Adrenal gland (tissue), 5 donors: ENCODE results near the gene RALY.

Source experiments
- POLR2A ChIP-seq, 2 donors: fragments of 450-650 bp; IDR thresholded peaks; one replicate each; pipeline ENCODE4 v1.6.1; 2017; ENCODE audit warnings: antibody characterized with exemption in 2 of 2, mild to moderate bottlenecking in 2 of 2, moderate library complexity in 1 of 2
- TF ChIP-seq, protein P1 (sequence below), 6 experiments: fragments of 450-650 bp in 4 of 6; fragments of 200-600 bp in 2 of 6; sonication (generic) in 1 of 6; IDR thresholded peaks; 1 replicate in 5 of 6; 2 replicates in 1 of 6; pipeline versions ENCODE4 v1.5.1 to v1.8.0; 2016 to 2021; ENCODE audit warnings: antibody characterized with exemption in 6 of 6, mild to moderate bottlenecking in 2 of 6, moderate library complexity in 1 of 6
- donor health status: DM: no; HTN: no; CAD: no.

DNA sequence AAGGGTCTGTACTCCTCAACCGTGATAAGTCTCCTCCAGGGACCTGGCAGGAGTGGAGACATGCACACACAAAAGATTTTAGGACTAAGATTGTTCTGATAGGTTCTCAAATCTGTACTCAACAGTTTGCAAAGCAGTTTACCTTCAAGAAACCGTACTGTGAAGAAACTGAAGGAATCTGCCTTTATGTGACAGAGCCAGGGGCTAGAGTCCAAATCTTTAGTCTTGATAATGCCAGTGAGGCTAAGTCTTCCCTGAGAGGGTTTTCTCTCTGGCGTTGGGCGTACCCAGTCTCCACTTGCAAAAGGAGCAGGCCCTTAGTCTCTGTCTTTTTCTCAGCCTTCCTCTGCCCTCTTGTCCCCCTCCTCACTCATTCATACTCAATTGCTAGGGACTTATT lies 47.5 kb downstream of the RALY start:
- TF ChIP-seq, protein P1, sequence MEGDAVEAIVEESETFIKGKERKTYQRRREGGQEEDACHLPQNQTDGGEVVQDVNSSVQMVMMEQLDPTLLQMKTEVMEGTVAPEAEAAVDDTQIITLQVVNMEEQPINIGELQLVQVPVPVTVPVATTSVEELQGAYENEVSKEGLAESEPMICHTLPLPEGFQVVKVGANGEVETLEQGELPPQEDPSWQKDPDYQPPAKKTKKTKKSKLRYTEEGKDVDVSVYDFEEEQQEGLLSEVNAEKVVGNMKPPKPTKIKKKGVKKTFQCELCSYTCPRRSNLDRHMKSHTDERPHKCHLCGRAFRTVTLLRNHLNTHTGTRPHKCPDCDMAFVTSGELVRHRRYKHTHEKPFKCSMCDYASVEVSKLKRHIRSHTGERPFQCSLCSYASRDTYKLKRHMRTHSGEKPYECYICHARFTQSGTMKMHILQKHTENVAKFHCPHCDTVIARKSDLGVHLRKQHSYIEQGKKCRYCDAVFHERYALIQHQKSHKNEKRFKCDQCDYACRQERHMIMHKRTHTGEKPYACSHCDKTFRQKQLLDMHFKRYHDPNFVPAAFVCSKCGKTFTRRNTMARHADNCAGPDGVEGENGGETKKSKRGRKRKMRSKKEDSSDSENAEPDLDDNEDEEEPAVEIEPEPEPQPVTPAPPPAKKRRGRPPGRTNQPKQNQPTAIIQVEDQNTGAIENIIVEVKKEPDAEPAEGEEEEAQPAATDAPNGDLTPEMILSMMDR (IDR thresholded peaks at IDR 0.05) = no peak
- TF ChIP-seq POLR2A (IDR thresholded peaks at IDR 0.05) = no peak
